Central memory CD4-positive, alpha-beta T cell (primary cell): ENCODE data around the gene C3orf38.
A peak's percentile ranks its signal among the peaks of the same experiment; 100 is the strongest.
"Not testable (repeated sequence)": the region's sequence is repeated elsewhere in the genome, so short reads cannot be mapped to it uniquely, and the experiment has no call there.

ENCODE experiments used
- DNase-seq: peaks from one replicate; pipeline ENCODE4 v3.0.0; 2022

Gene C3orf38

GRCh38 chr3:88166419-88166971 is 16.7 kb downstream of the C3orf38 start:
- DNase-seq: no peak

DNA sequence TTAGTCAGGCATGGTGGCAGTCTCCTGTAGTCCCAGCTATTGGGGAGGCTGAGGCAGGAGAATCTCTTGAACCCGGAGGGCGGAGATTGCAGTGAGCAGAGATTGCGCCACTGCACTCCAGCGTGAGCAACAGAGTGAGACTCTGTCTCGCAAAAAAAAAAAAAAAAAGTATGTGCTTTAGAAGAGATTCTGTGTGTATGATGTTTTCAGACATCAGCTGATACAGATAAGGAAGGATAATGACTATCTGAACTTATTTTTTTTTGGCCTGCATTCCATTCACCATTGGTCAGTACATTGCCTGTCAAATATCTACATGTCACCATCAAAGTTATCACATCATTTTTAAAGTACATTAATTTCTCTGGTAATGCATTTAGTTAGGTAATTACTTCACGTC is 17.4 kb downstream of the C3orf38 start:
- DNase-seq: no peak

- DNase-seq: no peak
Observed at GRCh38 chr3:88167704-88168103, 17.9 kb downstream of the C3orf38 start.

- DNase-seq: no peak
Observed at GRCh38 chr3:88168171-88168570, 18.4 kb downstream of the C3orf38 start.

GRCh38 chr3:88180398-88180999 is 30.7 kb downstream of the C3orf38 start:
- peak; percentile 25 for DNase-seq

GRCh38 chr3:88182165-88182918 is 32.6 kb downstream of the C3orf38 start:
- DNase-seq: not testable (repeated sequence)

DNA sequence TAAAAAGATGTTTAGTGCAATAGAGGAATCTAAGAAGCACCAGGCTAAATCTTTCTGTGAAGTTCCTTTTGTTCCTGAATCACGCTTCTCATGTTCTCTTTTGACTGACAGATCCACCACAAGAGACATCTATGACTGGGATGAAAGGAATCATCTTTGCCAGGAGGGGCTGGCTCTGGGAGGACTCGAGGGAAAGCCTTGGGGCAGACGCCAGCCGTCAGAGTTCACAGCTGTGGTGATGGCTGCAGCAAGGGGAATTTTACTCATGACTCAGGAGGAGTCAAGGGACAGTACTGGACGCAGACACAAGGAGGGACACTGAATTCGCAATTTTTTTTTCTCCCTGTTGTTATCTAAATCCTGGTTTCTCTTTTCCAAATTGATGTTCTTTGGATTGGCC is 38.7 kb downstream of the C3orf38 start:
- DNase-seq: no peak

GRCh38 chr3:88189361-88189810 is 39.6 kb downstream of the C3orf38 start:
- DNase-seq: no peak

DNA sequence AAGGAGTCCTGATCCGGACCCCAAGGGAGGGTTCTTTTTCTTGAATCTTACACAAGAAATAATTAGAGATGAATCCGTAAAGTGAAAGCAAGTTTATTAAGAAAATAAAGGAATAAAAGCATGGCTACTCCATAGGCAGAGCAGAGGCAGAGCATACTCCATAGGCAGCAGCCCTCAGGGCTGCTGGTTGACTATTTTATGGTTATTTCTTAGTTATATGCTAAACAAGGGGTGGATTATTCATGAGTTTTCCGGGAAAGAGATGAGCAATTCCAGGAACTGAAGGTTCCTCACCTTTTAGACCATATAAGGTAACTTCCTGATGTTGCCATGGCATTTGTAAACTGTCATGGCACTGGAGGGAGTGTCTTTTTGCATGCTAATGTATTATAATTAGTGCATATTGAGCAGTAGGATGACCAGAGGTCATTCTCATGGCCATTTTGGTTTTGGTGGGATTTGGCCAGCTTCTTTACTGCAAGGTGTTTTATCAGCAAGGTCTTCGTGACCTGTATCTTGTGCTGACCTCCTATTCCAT is 42.2 kb downstream of the C3orf38 start:
- no peak for DNase-seq

GRCh38 chr3:88192631-88193030 is 42.9 kb downstream of the C3orf38 start:
- no peak for DNase-seq

DNA sequence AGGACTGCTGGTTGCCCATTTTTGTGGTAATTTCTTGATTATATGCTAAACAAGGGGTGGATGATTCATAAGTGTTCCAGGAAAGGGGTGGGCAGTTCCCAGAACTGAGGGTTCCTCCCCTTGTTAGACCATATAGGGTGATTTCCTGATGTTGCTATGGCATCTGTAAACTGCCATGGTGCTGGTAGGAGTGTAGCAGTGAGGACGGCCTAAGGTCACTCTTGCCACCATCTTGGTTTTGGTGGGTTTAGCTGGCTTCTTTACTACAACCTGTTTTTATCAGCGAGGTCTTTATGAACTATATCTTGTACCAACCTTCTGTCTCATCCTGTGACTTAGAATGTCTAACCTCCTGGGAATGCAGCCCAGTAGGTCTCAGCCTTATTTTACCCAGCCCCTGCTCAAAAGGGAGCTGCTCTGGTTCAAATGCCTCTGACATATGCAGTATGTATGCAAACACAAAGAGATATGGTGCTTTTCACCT is 46.2 kb downstream of the C3orf38 start:
- DNase-seq: no peak

DNA sequence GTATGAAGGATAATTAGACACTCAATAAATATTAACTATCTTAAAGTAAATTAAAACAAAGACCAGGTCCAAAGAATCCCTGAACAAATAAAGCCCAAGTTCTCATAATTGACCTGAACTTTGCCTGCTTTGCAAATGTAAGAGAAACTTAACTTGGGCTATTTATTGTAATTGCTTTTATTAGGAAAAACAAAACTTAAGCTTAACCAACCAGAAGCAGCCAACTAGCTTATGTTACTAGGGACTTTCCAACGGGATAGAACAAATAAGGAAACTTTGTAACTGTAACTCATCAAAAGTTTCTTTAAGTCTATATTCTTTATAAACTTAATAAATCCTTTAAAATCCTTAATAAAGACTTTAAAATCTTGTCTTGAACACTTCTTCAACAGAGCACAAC is 48.4 kb downstream of the C3orf38 start:
- DNase-seq: no peak

DNA sequence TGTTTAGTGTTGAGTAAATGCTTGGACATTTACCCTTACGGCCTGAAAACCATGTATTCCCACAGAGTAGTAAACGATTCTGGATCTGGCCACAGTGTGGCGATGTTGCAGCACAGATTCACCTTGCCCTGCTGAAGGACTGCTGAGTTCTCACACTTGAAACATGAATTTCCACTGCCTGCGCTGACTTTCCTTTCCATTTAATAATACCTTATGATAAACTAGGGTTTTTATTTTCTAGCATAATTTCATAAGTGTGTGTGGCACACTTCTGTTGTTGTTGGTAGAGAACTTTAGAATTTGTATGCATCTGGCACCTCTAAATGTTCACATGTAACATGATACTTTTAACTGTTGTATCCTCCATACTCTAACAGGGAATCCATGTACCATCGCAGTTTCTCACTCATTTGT is 53.9 kb downstream of the C3orf38 start:
- DNase-seq: peak; percentile 9
